Cardiac septum (tissue), 1 donor: ENCODE results near the gene LALBA. TPM values are rescaled to one million over a fixed set of nuclear protein-coding genes. Genes with fewer than 3 reads are reported as not detected.
"Not testable (repeated sequence)": the region's sequence is repeated elsewhere in the genome, so short reads cannot be mapped to it uniquely, and the experiment has no call there.

Experiments
- DNase-seq: peaks from one replicate; pipeline ENCODE4 v3.0.0-alpha.2; 2020; ENCODE audit warnings: low spot score
- intact Hi-C: fragments of 100-400 bp; cut with DNase I; formaldehyde crosslinking; loops from one replicate; pipeline ENCODE4 v1.14.0; 2022
- long read RNA-seq: library from polyadenylated mRNA; unstranded; transcript quantifications from one replicate; pipeline ENCODE4 v2.0.0, GENCODE V29; 2021
- total RNA-seq: library from RNA; stranded (reverse); fragmentation: NEBNext Ultra II Directional; extraction: Animal tissue kit (Norgen Biotek cat#: 25700); gene quantifications from one replicate; pipeline ENCODE4 v1.2.1, GENCODE V29; 2021
- donor health status: DM: no; HTN: no; CAD: no.

LALBA gene
- total RNA-seq: not detected
- long read RNA-seq: 0 reads

DNA sequence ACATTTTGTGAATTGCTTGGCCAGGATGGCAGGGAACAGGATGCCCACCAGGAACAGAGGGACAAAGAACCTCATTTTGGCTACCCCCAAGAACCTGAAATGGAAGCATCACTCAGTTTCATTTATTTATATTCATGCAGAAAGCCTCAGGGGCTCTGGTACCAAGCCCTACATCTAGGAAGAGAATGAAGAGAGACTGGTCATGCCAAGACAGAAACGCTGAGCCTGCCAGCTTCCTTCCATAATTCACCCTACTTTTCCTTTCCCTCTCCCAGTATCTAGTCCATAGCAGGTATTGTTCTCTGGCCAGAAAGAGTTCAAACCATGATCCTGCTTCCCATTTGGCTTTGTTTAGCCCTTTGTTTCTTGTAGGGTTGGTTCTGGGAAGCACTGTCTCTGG is at the start of gene LALBA:
LALBA (minus strand) TSS at position 101 of the 400 bp plus-strand sequence; CDS start at position 75, 26 bp downstream.
- intact Hi-C loops: no loop called here
- DNase-seq: no peak

DNA sequence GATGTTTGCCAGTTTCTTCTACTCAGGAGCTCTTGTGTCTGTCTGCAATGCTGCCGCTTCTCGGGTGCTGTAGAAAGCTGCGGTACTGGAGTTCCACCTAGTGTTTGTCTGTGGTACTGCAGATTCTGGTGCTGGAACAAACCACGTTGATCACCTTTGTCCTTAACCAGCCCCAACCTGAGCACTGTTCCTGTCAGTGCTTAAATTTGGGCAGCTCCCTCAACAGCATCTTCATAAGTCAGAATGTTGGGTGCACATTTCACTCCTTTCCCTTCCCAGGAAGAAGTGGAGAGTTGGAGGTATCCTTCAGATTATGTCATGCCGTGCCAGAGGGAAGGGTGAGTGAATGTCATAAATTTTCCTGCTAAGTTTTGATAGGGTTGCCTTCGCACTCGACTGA is 48.7 kb upstream of the LALBA start:
- intact Hi-C loops: no loop called here
- no peak for DNase-seq

DNA sequence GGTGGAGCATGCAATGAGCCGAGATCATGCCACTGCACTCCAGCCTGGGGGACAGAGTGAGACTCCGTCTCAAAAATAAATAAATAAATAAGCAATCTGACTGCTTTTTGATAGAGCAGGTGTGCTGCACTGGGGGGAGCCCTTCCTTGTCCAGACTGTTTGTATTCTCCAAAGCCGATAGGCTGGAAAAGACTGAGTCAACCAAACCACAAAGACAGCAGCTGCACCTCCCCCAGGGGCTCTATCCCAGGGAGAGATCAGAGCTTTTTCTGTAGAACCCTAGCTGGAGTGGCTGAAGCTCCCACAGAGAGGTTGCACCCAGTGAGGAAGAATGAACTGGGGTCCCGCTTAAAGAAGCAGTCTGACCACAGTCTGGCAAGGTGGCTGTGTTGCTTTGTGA is 45.8 kb upstream of the LALBA start:
- intact Hi-C loops: no loop called here
- DNase-seq: no peak

DNA sequence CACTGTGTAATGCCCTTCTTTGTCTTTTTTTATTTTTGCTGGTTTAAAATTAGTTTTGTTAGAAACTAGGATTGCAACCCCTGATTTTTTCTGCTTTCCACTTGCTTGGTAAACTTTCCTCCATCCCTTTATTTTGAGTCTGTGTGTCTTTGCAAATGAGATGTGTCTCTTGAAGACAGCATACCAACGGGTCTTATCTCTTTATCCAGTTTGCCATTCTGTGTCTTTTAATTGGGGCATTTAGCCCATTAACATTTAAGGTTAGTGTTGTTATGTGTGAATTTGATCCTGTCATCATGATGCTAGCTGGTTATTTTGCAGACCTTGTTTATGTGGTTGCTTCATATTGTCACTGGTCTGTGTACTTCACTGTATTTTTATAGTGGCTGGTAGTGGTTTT is 43.5 kb upstream of the LALBA start:
- no peak for DNase-seq
- intact Hi-C loops: no loop called here

DNA sequence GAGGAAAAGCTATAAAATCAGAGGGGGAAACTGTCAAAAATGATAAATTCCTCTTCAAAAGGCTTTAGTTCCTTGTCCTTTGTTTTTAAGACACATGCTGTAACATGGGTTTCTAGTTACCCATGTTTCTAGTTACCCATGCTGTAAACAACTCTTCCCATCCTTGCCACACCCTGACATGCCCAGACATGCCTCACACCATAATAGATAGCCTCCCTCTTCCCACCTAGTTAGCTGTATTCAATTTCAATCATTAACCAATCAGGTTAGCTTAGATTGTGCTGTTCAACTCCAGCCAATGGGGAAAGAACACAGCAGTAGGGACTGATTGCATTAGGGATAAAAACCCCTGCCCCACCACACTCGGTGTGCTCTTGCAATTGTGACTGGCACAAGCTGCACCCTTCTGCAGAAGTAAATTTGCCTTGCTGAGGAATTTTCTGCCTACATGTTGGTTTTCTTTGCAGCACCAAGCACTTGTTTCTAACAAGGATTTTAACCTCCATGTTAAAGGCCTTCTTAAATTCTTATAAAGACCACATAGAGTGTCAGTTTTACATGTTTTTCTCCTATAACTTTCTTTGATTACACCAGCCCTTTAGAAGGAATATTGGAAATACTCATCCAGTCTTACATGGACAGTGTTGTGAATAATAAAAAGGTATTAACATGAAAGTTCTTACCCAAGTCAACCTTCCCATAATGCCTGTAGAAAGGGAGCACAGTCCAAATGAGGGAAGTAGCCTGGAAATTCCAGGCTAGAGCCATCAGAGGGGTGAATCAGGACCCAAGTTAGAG is 32.5 kb upstream of the LALBA start:
- no peak for DNase-seq
- intact Hi-C loops: no loop called here

DNA sequence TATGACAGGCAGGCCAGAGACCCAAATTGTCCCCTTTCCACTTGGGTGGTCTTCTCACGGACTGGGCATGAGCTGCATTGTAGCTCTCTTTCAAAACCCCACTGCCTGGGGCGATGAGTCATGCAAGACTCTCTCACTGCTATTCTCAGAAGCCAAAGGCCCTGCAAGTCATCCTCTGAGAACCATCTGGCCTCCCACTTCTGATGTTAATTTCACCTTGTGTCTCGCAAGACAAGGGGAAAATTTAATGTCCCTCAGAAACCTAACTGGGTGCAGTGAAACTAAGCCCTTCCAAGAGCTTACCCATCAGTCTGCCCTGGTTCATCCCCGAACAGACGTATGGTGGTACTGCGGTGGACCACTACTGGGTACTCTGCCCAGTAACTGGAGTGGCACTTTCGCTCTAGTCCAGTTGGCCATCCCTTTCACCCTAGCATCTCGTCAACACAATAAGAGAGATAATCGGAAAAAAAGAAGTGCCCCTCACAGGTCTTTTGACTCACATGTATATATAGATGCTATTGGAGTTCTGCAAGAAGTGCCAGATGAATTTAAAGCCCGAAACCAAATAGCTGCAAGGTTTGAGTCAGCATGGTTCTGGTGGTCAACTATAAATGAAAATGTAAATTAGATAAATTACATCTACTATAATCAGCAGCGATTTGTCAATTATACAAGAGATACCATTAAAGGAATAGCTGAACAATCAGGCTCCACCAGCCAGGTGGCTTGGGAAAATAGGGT is 31.3 kb upstream of the LALBA start:
- no peak for DNase-seq
- intact Hi-C loops: no loop called here

DNA sequence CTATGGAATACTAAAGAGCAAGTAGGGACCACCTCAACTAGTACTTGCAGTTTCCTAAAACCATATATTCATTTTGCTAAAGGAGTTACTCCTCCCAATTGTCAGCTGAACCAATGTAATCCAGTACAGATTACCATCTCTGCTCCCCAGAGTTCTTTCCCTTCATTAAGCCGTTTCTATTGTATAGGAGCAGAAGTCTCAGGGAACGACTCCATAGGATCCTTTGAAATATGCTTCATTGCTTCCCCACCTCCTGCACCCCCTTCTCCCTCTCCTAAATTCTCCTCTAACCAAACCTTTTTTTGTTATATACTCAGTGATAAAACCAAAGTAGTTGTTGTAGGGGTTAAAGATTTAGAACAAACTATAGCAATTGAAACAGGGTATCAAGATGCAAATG is 30.7 kb upstream of the LALBA start:
- intact Hi-C loops: no loop called here
- no peak for DNase-seq

DNA sequence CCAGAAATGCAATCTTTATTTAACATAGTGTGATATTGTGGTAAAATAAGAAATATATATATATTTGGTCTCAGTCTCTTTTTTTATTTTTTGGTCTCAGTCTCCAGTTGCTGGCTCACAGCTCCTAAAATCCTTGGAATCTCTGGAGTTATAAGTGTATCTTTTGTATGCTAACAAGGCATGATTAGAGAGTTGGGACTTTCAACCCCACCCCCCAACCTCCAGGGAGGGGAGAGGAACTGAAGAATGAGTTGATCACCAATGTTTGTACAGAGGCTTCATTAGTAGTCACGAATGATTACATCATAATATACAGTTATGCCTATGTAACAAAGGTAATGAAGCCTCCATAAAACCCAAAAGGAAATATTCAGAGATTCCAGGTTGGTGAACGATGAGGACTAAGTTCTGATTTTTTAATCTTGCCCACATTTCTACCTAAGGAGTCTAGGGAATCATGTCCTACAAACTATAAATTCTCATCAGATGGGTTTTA is 22.8 kb upstream of the LALBA start:
- intact Hi-C loops: no loop called here

DNA sequence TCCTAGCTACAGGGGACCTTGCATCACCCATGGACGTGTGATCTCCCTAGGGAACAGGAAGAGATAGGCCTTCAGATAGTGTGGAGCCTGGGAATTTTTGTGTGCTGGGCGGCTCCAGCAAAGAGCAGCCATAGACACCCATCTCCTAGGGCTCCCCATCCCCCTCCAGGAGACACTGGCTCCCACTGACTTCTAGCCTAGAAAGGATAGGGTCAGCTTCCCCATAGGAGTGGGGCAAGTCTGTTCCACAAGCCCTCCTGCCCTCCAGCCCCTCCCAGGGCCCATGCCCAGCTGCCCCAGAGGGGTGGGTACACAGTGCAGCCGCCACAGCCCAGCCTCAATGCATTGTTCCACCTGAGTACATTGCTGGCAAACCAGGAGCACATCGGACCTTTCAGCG is 16.5 kb upstream of the LALBA start:
- no peak for DNase-seq
- intact Hi-C loops: no loop called here

More for the DNA sequence above, 22.8 kb upstream of the LALBA start:
- DNase-seq: no peak

DNA sequence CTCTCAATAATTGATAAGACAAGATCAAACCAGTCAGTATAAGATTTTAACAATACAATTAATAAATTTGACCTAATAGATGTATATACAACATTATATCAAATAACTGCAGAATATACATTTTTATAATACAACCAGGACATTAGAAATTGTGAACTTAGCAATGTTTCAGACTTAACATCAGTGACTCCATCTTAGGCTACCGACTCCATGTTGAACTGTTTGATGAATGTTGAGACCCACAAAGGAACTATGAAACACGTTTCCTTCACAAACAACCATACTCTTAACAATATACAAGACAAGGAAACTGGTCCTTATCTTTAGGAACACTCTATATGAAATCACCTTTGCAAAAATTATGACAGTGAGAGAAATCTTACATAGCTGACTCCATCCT is 13.9 kb upstream of the LALBA start:
- intact Hi-C loops: no loop called here
- DNase-seq: no peak

DNA sequence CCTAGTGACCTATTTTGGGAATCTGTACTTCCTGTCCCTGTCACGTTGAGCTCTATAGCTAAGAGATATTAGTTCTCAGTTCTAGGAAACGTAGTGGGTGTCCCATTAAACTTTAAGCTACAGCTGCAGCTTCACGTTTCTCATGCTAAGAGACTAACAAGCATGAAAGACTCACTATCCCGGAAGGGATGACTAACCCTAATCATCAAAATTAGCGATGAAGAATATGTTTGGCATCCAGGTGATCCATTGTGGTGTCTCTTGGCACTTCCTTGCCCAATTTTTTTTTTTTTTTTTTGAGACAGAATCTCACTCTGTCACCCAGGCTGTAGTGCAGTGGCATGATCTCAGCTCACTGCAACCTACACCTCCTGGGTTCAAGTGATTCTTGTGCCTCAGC is 11.0 kb upstream of the LALBA start:
- no peak for DNase-seq
- intact Hi-C loops: no loop called here

DNA sequence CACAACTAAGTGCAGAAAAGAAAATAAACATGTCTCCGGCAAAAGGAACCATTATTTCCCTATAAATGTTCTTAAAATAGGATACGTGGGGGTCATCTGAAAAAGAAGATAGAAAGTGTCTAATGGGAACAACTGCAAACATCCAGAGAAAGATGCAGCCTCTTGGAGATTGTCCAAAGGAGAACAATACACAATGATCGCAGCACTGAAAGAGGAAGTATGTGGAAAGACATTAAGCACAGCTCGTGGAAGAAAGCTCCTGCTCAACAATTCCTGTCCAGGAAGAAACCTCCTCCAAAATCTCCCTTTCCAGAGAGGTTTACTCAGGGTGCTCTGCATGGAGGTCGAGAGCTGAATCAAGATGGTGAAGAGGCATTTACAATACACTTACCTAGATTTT is 2.5 kb upstream of the LALBA start:
- intact Hi-C loops: no loop called here

DNA sequence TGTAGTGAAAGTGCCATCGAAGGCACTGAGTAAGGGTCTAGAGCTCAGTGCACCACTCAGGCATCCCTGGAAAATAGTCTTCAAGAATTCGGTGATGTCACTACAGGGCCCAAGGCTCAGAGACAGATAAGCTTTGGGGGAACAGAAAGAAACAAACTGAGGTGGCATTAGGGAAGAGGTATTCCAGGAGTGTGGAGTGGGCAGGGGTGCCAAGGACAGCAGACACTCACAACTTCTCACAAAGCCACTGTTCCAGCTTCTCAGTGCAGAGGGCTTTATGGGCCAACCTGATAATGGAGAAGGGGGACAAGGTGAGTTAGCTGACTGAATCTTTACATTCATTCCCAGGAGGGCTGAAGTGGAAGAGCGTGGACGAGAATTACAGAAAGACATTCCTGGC is 2.1 kb downstream of the LALBA start:
- intact Hi-C loops: no loop called here
- no peak for DNase-seq

More for the DNA sequence above, 2.5 kb upstream of the LALBA start:
- DNase-seq: no peak

DNA sequence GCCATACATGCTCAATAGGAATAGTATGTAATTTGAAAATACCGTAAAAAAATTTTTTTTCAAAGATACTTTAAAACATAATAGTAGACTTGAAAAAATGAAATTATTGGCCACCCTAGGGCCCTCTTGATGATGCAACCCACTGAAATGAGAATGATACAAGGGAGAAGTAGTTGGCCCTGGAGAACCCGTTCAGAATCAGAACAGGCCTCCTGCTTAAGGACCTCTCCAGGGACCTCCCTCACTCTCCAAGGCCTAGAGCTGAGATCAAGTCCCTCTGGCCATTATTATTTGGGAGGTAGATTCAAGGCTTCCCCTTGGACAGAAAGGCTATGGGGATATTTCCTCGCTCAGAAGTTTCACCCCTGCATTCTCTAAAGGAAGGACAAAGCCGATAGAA is 11.9 kb downstream of the LALBA start:
- intact Hi-C loops: no loop called here
- DNase-seq: no peak

DNA sequence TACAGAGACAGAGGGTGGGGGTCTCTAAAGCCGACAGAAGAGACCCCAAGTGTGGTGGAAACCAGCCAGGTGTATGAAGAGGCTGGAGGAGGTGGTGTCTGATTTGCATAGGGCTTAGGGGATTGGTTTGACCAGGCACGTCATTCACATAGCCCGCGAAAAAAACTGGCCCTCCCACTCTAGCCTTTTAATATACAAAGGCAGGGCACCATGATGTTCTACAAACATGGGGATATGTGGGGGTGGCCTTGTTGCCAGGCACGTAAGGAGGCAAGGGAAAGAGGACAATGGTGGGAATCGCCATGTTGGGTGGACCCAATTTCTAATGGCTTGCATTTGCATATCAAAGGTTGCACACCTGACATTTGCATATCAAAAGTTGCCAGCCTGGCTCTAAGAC is 13.2 kb downstream of the LALBA start:
- intact Hi-C loops: no loop called here
- no peak for DNase-seq

DNA sequence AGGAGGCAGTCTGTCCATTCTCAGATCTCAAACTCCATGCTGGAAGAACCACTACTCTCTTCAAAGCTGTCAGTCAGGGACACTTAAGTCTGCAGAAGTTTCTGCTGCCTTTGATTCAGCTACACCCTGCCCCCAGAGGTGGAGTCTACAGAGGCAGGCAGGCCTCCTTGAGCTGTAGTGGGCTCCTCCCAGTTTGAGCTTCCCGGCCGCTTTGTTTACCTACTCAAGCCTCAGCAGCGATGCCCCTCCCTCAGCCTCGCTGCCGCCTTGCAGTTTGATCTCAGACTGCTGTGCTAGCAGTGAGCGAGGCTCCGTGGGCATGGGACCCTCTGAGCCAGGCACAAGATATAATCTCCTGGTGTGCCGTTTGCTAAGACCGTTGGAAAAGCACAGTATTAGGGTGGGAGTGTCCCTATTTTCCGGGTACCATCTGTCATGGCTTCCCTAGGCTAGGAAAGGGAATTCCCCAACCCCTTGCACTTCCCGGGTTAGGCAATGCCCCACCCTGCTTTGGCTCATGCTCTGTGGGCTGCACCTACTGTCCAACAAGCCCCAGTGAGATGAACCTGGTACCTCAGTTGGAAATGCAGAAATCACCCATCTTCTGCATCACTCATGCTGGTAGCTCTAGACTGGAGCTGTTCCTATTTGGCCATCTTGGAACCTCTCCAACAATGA is 16.0 kb downstream of the LALBA start:
- intact Hi-C loops, DNase-seq: not testable (repeated sequence)

DNA sequence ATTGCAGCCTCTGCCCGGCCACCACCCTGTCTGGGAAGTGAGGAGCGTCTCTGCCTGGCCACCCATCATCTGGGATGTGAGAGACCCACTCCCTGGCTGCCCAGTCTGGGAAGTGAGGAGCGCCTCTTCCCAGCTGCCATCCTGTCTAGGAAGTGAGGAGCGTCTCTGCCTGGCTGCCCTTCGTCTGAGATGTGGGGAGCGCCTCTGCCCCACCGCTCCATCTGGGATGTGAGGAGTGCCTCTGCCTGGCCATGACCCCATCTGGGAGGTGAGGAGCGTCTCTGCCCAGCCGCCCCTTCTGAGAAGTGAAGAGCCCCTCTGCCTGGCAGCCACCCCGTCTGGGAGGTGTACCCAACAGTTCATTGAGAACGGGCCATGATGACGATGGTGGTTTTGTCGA is 18.2 kb downstream of the LALBA start:
- DNase-seq, intact Hi-C loops: not testable (repeated sequence)

DNA sequence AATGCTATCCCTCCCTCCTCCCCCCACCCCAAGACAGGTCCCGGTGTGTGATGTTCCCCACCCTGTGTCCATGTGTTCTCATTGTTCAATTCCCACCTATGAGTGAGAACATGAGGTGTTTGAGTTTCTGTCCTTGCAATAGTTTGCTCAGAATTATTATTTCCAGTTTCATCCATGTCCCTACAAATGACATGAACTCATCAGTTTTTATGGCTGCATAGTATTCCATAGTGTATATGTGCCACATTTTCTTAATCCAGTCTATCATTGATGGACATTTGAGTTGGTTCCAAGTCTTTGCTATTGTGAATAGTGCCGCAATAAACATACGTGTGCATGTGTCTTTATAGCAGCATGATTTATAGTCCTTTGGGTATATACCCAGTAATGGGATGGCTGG is 22.8 kb downstream of the LALBA start:
- intact Hi-C loops, DNase-seq: not testable (repeated sequence)

DNA sequence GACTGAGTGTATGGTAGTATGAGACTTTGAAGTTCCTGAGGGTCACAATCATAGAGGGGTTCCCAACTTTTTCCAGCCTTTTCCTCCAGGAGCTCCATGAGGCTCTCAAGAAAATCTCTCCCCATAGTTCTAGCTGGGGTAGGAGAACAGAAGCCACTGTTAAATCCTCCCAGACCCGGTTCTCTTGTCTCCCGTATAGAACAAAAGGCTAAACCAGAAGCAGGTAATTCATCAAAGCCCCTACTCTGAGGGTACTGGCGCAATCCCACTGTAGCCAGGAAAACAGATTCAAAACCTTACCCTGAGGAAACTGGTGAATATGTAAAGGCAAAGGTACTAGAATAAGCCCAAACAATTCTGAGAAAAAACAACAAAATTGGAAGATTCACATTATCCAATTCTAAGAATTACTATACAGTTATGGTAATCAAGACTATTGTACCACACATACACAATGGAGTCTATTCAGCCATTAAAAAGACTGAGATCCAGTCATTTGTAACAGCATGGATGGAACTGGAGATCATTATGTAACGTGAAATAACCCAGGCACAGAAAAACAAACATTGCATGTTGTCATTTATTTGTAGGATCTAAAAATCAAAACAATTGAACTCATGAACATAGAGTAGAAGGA is 23.9 kb downstream of the LALBA start:
- intact Hi-C loops: no loop called here

More for the DNA sequence above, 23.9 kb downstream of the LALBA start:
- DNase-seq: no peak
